ENCODE data around the gene FBXO28.

Gene FBXO28

GRCh38 chr1:224089583-224089982 is 24.3 kb upstream of the FBXO28 start:
- H3F3A ChIP-seq (ENCODE audit: low read depth): no peaks in the 10 kb centered on the region
- H3K9me2 ChIP-seq (replicated peaks; ENCODE audit: low read depth, low read length): no peaks in the 10 kb centered on the region
- no peaks in the 10 kb centered on the region for H3K4me1 ChIP-seq (ENCODE audit: insufficient read depth, low read length, poor library complexity, severe bottlenecking)

GRCh38 chr1:224090116-224090515 is 23.8 kb upstream of the FBXO28 start:
- Histone ChIP-seq H2AFZ (ENCODE audit: low read length) (no peak overlapping the region), H3K4me3 (ENCODE audit: low read length, poor library complexity, severe bottlenecking) (no peak overlapping the region), H3K79me2 (ENCODE audit: insufficient read depth, low read length) (no peaks in the 10 kb centered on the region), H3K9ac (ENCODE audit: low read depth, low read length, poor library complexity, severe bottlenecking) (no peak overlapping the region), H3K9me2 (replicated peaks; ENCODE audit: low read depth, low read length) (no peaks in the 10 kb centered on the region), H3K4me2 (ENCODE audit: low read depth, low read length, poor library complexity, severe bottlenecking) (no peak overlapping the region), H3F3A (ENCODE audit: low read depth) (no peaks in the 10 kb centered on the region), H3K4me1 (ENCODE audit: insufficient read depth, low read length, poor library complexity, severe bottlenecking) (no peaks in the 10 kb centered on the region), H3K36me3 (ENCODE audit: insufficient read depth, low read length) (no peaks in the 10 kb centered on the region), H3K27me3 (ENCODE audit: insufficient read depth, low read length, poor library complexity, severe bottlenecking) (no peaks in the 10 kb centered on the region), H4K20me1 (ENCODE audit: insufficient read depth, low read length, poor library complexity, severe bottlenecking) (no peaks in the 10 kb centered on the region), H3K9me3 (ENCODE audit: insufficient read depth, low read depth, low read length) (no peaks in the 10 kb centered on the region)
- TF ChIP-seq EZH2phosphoT487 (IDR thresholded peaks at IDR 0.05; ENCODE audit: borderline replicate concordance): no peak
- no peak for TF ChIP-seq CTCF (conservative IDR thresholded peaks at IDR 0.05; ENCODE audit: low read length)

More at GRCh38 chr1:224089583-224089982, 24.3 kb upstream of the FBXO28 start:
- Histone ChIP-seq H3K79me2 (ENCODE audit: insufficient read depth, low read length) (no peaks in the 10 kb centered on the region), H3K27me3 (ENCODE audit: insufficient read depth, low read length, poor library complexity, severe bottlenecking) (no peaks in the 10 kb centered on the region), H3K4me3 (ENCODE audit: low read length, poor library complexity, severe bottlenecking) (no peak overlapping the region), H3K9me3 (ENCODE audit: insufficient read depth, low read depth, low read length) (no peaks in the 10 kb centered on the region), H3K36me3 (ENCODE audit: insufficient read depth, low read length) (no peaks in the 10 kb centered on the region), H4K20me1 (ENCODE audit: insufficient read depth, low read length, poor library complexity, severe bottlenecking) (no peaks in the 10 kb centered on the region), H3K9ac (ENCODE audit: low read depth, low read length, poor library complexity, severe bottlenecking) (no peak overlapping the region), H3K4me2 (ENCODE audit: low read depth, low read length, poor library complexity, severe bottlenecking) (no peak overlapping the region), H2AFZ (ENCODE audit: low read length) (no peak overlapping the region)
- TF ChIP-seq CTCF (conservative IDR thresholded peaks at IDR 0.05; ENCODE audit: low read length): no peak

- H3K9me3 ChIP-seq (ENCODE audit: insufficient read depth, low read depth, low read length): no peaks in the 10 kb centered on the region
- no peaks in the 10 kb centered on the region for H3K4me1 ChIP-seq (ENCODE audit: insufficient read depth, low read length, poor library complexity, severe bottlenecking)
- no peaks in the 10 kb centered on the region for H4K20me1 ChIP-seq (ENCODE audit: insufficient read depth, low read length, poor library complexity, severe bottlenecking)
- no peaks in the 10 kb centered on the region for H3K27me3 ChIP-seq (ENCODE audit: insufficient read depth, low read length, poor library complexity, severe bottlenecking)
- no peak overlapping the region for H2AFZ ChIP-seq (ENCODE audit: low read length)
- no peaks in the 10 kb centered on the region for H3K36me3 ChIP-seq (ENCODE audit: insufficient read depth, low read length)
- H3K79me2 ChIP-seq (ENCODE audit: insufficient read depth, low read length): no peaks in the 10 kb centered on the region
- H3K4me2 ChIP-seq (ENCODE audit: low read depth, low read length, poor library complexity, severe bottlenecking): no peak overlapping the region
- H3K9ac ChIP-seq (ENCODE audit: low read depth, low read length, poor library complexity, severe bottlenecking): no peak overlapping the region
- TF ChIP-seq CTCF (conservative IDR thresholded peaks at IDR 0.05; ENCODE audit: low read length): no peak
- H3F3A ChIP-seq (ENCODE audit: low read depth): no peaks in the 10 kb centered on the region
- H3K4me3 ChIP-seq (ENCODE audit: low read length, poor library complexity, severe bottlenecking): no peak overlapping the region
- H3K9me2 ChIP-seq (replicated peaks; ENCODE audit: low read depth, low read length): no peaks in the 10 kb centered on the region
Observed at GRCh38 chr1:224092111-224092510, 21.8 kb upstream of the FBXO28 start.
